B cell (primary cell): ENCODE results near the gene UBE2J2.

Source experiments
- EZH2 ChIP-seq: IDR thresholded peaks from 2 replicates; pipeline ENCODE4 v1.6.1; 2012; ENCODE audit warnings: borderline replicate concordance, low read depth, mild to moderate bottlenecking, moderate library complexity, low read length; ENCODE audit not compliant: insufficient read depth, poor library complexity, severe bottlenecking
- TF ChIP-seq, protein P1 (sequence below): fragments of 200-600 bp; IDR thresholded peaks from one replicate; pipeline ENCODE4 v1.8.0; 2022; ENCODE audit warnings: antibody characterized with exemption, mild to moderate bottlenecking

DNA sequence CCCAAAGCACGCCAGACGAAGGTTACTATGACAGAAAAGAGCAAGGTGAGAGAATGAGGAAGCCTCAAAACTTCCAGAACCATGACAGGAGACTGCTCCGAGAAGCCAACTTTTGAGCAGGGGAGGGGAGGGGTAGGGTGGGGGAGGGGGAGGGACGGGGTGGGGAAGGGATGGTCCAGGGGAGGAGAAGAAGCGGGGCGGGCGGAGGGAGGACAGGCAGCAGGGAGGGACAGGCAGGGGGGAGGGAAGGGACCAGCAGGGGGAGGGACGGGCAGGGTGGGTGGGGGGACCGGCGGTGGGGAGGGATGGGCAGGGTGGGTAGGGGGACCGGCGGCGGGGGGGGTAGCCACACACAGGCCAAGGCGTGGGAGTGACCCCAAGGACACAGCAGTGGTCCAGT lies 48.8 kb upstream of the UBE2J2 start:
- TF ChIP-seq, protein P1, sequence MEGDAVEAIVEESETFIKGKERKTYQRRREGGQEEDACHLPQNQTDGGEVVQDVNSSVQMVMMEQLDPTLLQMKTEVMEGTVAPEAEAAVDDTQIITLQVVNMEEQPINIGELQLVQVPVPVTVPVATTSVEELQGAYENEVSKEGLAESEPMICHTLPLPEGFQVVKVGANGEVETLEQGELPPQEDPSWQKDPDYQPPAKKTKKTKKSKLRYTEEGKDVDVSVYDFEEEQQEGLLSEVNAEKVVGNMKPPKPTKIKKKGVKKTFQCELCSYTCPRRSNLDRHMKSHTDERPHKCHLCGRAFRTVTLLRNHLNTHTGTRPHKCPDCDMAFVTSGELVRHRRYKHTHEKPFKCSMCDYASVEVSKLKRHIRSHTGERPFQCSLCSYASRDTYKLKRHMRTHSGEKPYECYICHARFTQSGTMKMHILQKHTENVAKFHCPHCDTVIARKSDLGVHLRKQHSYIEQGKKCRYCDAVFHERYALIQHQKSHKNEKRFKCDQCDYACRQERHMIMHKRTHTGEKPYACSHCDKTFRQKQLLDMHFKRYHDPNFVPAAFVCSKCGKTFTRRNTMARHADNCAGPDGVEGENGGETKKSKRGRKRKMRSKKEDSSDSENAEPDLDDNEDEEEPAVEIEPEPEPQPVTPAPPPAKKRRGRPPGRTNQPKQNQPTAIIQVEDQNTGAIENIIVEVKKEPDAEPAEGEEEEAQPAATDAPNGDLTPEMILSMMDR: no peak
- TF ChIP-seq EZH2: no peak
